Liver (tissue), 9 donors: ENCODE measurements around the gene SPHK2. TPM values are rescaled to one million over a fixed set of nuclear protein-coding genes. Genes with fewer than 3 reads are reported as not detected.

Experiments used
- DNase-seq: peaks from one replicate; pipeline ENCODE4 v3.0.0-alpha.2; 2017; ENCODE audit warnings: low spot score
- H3K27ac ChIP-seq, 2 donors: one replicate each; pipeline ENCODE4 v1.7.0; 2013; ENCODE audit warnings: inconsistent platforms in 2 of 2, low read length in 2 of 2, control low read depth in 1 of 2, low read depth in 1 of 2, mild to moderate bottlenecking in 1 of 2
- H3K27me3 ChIP-seq, 4 donors: one replicate each; pipeline versions ENCODE4 v1.6.1 to v1.7.0; 2013; ENCODE audit warnings: low read length in 3 of 4, inconsistent platforms in 1 of 4, mild to moderate bottlenecking in 1 of 4, moderate library complexity in 1 of 4; ENCODE audit not compliant: control insufficient read depth in 4 of 4, insufficient read depth in 4 of 4
- H3K36me3 ChIP-seq, 4 donors: one replicate each; pipeline versions ENCODE4 v1.6.1 to v1.7.0; 2013; ENCODE audit warnings: low read length in 3 of 4, mild to moderate bottlenecking in 3 of 4, low read depth in 1 of 4, moderate library complexity in 1 of 4; ENCODE audit not compliant: control insufficient read depth in 4 of 4, insufficient read depth in 3 of 4
- H3K4me1 ChIP-seq, 4 donors: one replicate each; pipeline versions ENCODE4 v1.6.1 to v1.7.0; 2013; ENCODE audit warnings: low read length in 3 of 4, mild to moderate bottlenecking in 3 of 4, moderate library complexity in 1 of 4; ENCODE audit not compliant: control insufficient read depth in 4 of 4, insufficient read depth in 4 of 4
- H3K4me3 ChIP-seq, 3 donors: one replicate each; pipeline versions ENCODE4 v1.6.1 to v1.7.0; 2013; ENCODE audit warnings: low read length in 3 of 3, control low read depth in 1 of 3, low read depth in 1 of 3, mild to moderate bottlenecking in 1 of 3
- H3K9ac ChIP-seq, 2 donors: one replicate each; pipeline ENCODE4 v1.7.0; 2013; ENCODE audit warnings: low read length in 2 of 2, mild to moderate bottlenecking in 2 of 2, moderate library complexity in 2 of 2, control low read depth in 1 of 2, low read depth in 1 of 2
- H3K9me3 ChIP-seq, 4 donors: one replicate each; pipeline versions ENCODE4 v1.6.1 to v1.7.0; 2013; ENCODE audit warnings: low read length in 3 of 4; ENCODE audit not compliant: control insufficient read depth in 4 of 4
- ATF3 ChIP-seq: IDR thresholded peaks from 2 replicates; pipeline ENCODE4 v1.6.1; 2016; ENCODE audit warnings: antibody characterized with exemption
- EGR1 ChIP-seq, 2 donors: IDR thresholded peaks; 2 replicates each; pipeline ENCODE4 v1.6.1; 2016 to 2018; ENCODE audit warnings: antibody characterized with exemption in 2 of 2, low read depth in 2 of 2
- FOXA1 ChIP-seq: IDR thresholded peaks from 2 replicates; pipeline ENCODE4 v1.6.1; 2016; ENCODE audit warnings: antibody characterized with exemption
- FOXA2 ChIP-seq: IDR thresholded peaks from 2 replicates; pipeline ENCODE4 v1.6.1; 2016; ENCODE audit warnings: antibody characterized with exemption
- HNF4A ChIP-seq, 2 donors: conservative IDR thresholded peaks; 2 replicates each; pipeline ENCODE4 v1.6.1; 2016; ENCODE audit warnings: antibody characterized with exemption in 2 of 2, mild to moderate bottlenecking in 2 of 2
- JUND ChIP-seq, 2 donors: IDR thresholded peaks; 2 replicates each; pipeline ENCODE4 v1.6.1; 2016; ENCODE audit warnings: antibody characterized with exemption in 2 of 2
- RXRA ChIP-seq, 2 donors: IDR thresholded peaks; 2 replicates each; pipeline ENCODE4 v1.6.1; 2017 to 2018; ENCODE audit warnings: antibody characterized with exemption in 2 of 2, mild to moderate bottlenecking in 1 of 2
- SP1 ChIP-seq: IDR thresholded peaks from 2 replicates; pipeline ENCODE4 v1.6.1; 2018; ENCODE audit warnings: antibody characterized with exemption, mild to moderate bottlenecking
- ZBTB33 ChIP-seq: IDR thresholded peaks from 2 replicates; pipeline ENCODE4 v1.6.1; 2016; ENCODE audit warnings: antibody characterized with exemption
- WGBS: extraction: QIAGEN DNeasy Blood & Tissue Kit; methylation state at CpG from one replicate; pipeline ENCODE4 v1.1.7; 2013; 5-methylcytosine and 5-hydroxymethylcytosine counted together
- polyA plus RNA-seq, 2 donors: library from polyadenylated mRNA; stranded (reverse) in 1 of 2; unstranded in 1 of 2; fragments of 200-250 nt in 1 of 2; fragments of >200 nt in 1 of 2; fragmentation: Nextera tagmentation in 1 of 2; extraction: Ambion mirVana in 1 of 2; gene quantifications; one replicate each; pipeline versions ENCODE4 v1.2.1 to v1.2.3, GENCODE V29; 2013 to 2015
- total RNA-seq, 2 donors: library from RNA; depleted of rRNA; stranded (reverse); fragments of >200 nt; gene quantifications; one replicate each; pipeline ENCODE4 v1.2.3, GENCODE V29; 2014
- TF ChIP-seq, protein P1 (sequence below): IDR thresholded peaks from 2 replicates; pipeline ENCODE4 v1.6.1; 2016; ENCODE audit warnings: antibody characterized with exemption, mild to moderate bottlenecking
- TF ChIP-seq, protein P2 (sequence below): fragments of 150-350 bp; IDR thresholded peaks from 2 replicates; pipeline ENCODE4 v1.5.1; 2017; ENCODE audit warnings: improper control_type of control experiment, low read depth, low read length; ENCODE audit not compliant: missing input control
- TF ChIP-seq, protein P3 (sequence below): IDR thresholded peaks from 2 replicates; pipeline ENCODE4 v1.6.1; 2016; ENCODE audit warnings: antibody characterized with exemption
- donor health status: healthy.
- donor health status: healthy.
- donor health status: healthy.
- donor health status: healthy.
- donor health status: healthy.

SPHK2 gene
- total and polyA plus RNA-seq, 4 donors: 9.6 to 17.3 (median 12.3) TPM

DNA sequence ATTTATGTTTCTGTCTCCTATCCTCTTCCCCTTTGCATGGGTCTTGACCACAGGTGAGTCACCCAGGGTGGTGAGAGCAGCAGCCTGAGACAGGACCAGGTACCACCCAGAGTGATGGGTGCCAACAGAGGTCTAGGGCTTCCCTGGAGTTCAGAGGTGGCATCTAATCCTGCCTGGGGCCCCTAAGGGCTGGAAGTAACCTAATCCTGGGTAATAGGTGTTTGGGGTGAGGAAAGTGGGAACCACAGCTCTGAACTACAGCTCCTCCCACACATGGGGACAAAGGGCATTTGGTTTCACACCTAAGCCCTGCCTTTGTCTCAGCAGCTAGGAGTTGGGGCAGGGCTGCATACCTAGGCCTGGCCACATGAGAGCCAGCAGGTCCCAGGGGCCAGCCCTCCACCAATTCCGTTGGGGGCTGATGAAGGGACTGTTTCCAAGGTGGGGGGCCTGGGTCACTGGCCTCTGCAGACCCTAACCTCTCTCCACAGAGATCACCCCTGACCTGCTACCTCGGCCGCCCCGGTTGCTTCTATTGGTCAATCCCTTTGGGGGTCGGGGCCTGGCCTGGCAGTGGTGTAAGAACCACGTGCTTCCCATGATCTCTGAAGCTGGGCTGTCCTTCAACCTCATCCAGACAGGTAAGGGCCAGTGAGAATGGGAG lies 8.0 kb downstream of the SPHK2 start:
- H3K27ac ChIP-seq: peak overlapping the region in 1 of 2 donors; percentile 51
- no peaks in the 10 kb centered on the region for H3K27me3 ChIP-seq
- peak; percentile 36 for DNase-seq
- H3K36me3 ChIP-seq: peaks cover 0 to 7% (median 1%) of the 10 kb centered on the region in 4 donors
- TF ChIP-seq ZBTB33: no peak
- peak; percentile 50 to 61 for TF ChIP-seq RXRA (IDR thresholded peaks at IDR 0.05)
- no peak for TF ChIP-seq ATF3
- TF ChIP-seq HNF4A (conservative IDR thresholded peaks at IDR 0.05): peak; percentile 73 to 82
- TF ChIP-seq, protein P1, sequence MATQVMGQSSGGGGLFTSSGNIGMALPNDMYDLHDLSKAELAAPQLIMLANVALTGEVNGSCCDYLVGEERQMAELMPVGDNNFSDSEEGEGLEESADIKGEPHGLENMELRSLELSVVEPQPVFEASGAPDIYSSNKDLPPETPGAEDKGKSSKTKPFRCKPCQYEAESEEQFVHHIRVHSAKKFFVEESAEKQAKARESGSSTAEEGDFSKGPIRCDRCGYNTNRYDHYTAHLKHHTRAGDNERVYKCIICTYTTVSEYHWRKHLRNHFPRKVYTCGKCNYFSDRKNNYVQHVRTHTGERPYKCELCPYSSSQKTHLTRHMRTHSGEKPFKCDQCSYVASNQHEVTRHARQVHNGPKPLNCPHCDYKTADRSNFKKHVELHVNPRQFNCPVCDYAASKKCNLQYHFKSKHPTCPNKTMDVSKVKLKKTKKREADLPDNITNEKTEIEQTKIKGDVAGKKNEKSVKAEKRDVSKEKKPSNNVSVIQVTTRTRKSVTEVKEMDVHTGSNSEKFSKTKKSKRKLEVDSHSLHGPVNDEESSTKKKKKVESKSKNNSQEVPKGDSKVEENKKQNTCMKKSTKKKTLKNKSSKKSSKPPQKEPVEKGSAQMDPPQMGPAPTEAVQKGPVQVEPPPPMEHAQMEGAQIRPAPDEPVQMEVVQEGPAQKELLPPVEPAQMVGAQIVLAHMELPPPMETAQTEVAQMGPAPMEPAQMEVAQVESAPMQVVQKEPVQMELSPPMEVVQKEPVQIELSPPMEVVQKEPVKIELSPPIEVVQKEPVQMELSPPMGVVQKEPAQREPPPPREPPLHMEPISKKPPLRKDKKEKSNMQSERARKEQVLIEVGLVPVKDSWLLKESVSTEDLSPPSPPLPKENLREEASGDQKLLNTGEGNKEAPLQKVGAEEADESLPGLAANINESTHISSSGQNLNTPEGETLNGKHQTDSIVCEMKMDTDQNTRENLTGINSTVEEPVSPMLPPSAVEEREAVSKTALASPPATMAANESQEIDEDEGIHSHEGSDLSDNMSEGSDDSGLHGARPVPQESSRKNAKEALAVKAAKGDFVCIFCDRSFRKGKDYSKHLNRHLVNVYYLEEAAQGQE: peak; percentile 25
- TF ChIP-seq JUND (IDR thresholded peaks at IDR 0.05): peak in 1 of 2 donors; percentile 24
- TF ChIP-seq, protein P2, sequence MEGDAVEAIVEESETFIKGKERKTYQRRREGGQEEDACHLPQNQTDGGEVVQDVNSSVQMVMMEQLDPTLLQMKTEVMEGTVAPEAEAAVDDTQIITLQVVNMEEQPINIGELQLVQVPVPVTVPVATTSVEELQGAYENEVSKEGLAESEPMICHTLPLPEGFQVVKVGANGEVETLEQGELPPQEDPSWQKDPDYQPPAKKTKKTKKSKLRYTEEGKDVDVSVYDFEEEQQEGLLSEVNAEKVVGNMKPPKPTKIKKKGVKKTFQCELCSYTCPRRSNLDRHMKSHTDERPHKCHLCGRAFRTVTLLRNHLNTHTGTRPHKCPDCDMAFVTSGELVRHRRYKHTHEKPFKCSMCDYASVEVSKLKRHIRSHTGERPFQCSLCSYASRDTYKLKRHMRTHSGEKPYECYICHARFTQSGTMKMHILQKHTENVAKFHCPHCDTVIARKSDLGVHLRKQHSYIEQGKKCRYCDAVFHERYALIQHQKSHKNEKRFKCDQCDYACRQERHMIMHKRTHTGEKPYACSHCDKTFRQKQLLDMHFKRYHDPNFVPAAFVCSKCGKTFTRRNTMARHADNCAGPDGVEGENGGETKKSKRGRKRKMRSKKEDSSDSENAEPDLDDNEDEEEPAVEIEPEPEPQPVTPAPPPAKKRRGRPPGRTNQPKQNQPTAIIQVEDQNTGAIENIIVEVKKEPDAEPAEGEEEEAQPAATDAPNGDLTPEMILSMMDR: no peak
- peak; percentile 72 for TF ChIP-seq SP1
- TF ChIP-seq EGR1 (IDR thresholded peaks at IDR 0.05; ENCODE audit: low read depth in 2 of 2): no peak
- TF ChIP-seq, protein P3, sequence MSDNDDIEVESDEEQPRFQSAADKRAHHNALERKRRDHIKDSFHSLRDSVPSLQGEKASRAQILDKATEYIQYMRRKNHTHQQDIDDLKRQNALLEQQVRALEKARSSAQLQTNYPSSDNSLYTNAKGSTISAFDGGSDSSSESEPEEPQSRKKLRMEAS: peak; percentile 69
- H3K4me1 ChIP-seq: peaks cover 12 to 66% (median 39%) of the 10 kb centered on the region in 4 donors
- no peak overlapping the region for H3K9ac ChIP-seq
- 58% methylated on average over 6 of the region's 6 CpGs for WGBS
- no peak overlapping the region for H3K4me3 ChIP-seq
- no peaks in the 10 kb centered on the region for H3K9me3 ChIP-seq

DNA sequence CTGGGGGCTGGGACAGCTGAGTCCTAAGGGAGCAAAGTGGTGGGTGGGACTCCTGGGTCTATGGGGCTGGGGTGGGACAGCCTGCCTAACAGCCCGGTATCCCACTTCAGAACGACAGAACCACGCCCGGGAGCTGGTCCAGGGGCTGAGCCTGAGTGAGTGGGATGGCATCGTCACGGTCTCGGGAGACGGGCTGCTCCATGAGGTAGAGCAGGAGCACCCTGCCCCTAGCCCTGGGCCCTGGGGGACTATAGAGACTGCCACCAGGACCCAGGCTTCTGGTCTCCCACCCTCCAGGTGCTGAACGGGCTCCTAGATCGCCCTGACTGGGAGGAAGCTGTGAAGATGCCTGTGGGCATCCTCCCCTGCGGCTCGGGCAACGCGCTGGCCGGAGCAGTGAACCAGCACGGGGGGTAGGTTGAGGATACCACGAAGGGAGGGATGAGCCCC lies 8.6 kb downstream of the SPHK2 start:
- H3K27me3 ChIP-seq: no peaks in the 10 kb centered on the region
- no peak overlapping the region for H3K9ac ChIP-seq
- peaks cover 12 to 67% (median 39%) of the 10 kb centered on the region in 4 donors for H3K4me1 ChIP-seq
- no peak overlapping the region for H3K4me3 ChIP-seq
- DNase-seq: peak; percentile 32
- 92% methylated on average over 17 of the region's 17 CpGs for WGBS
- H3K27ac ChIP-seq: no peak overlapping the region
- H3K36me3 ChIP-seq: peaks cover 0 to 7% (median 1%) of the 10 kb centered on the region in 4 donors
- H3K9me3 ChIP-seq: no peaks in the 10 kb centered on the region
- TF ChIP-seq FOXA1: no peak
- no peak for TF ChIP-seq ZBTB33
- TF ChIP-seq, protein P2: no peak
- TF ChIP-seq RXRA (IDR thresholded peaks at IDR 0.05): no peak
- TF ChIP-seq, protein P3: no peak
- TF ChIP-seq, protein P1: no peak
- no peak for TF ChIP-seq FOXA2
- no peak for TF ChIP-seq EGR1 (IDR thresholded peaks at IDR 0.05; ENCODE audit: low read depth in 2 of 2)
